A673 (cell line): ENCODE results near the gene PROX2. TPM values are rescaled to one million over a fixed set of nuclear protein-coding genes. Genes with fewer than 3 reads are reported as not detected.
A peak's percentile ranks its signal among the peaks of the same experiment; 100 is the strongest.

Experiments
- BruUV-seq: library from RNA; stranded (reverse); fragments of 400-500 nt; replicated peaks from 2 replicates; lab custom pipeline; 2021; lab: Mats Ljungman, UMichigan
- CTCF ChIA-PET: fragments of 300-600 bp; sonication (Branson Sonifier 250); formaldehyde crosslinking; loops from one replicate; lab custom pipeline; 2022; ENCODE audit warnings: antibody characterized with exemption; lab: Charles Lee
- POLR2A ChIA-PET: fragments of 300-600 bp; sonication (Branson Sonifier 250); formaldehyde crosslinking; loops from one replicate; lab custom pipeline; 2022; ENCODE audit warnings: antibody characterized with exemption; ENCODE audit not compliant: low non-redundant PET; lab: Charles Lee
- DNase-seq: peaks from one replicate; pipeline ENCODE4 v3.0.0-alpha.2; 2015; ENCODE audit warnings: low spot score
- H3K27ac ChIP-seq: fragments of 200-600 bp; sonication (generic); 2 replicates; pipeline ENCODE4 v1.5.1; 2016; ENCODE audit warnings: mixed run types, low read depth, mild to moderate bottlenecking, mixed read lengths, antibody characterized with exemption, low read length; ENCODE audit not compliant: poor library complexity, severe bottlenecking
- H3K27me3 ChIP-seq: fragments of 200-600 bp; sonication (generic); replicated peaks from 2 replicates; pipeline ENCODE4 v1.6.1; 2017; ENCODE audit warnings: mixed run types, low read depth, mild to moderate bottlenecking, mixed read lengths, antibody characterized with exemption, low read length; ENCODE audit not compliant: insufficient read depth, poor library complexity
- H3K36me3 ChIP-seq: fragments of 200-600 bp; sonication (generic); 2 replicates; pipeline ENCODE4 v1.6.1; 2016; ENCODE audit warnings: mixed run types, mild to moderate bottlenecking, mixed read lengths, antibody characterized with exemption, low read length; ENCODE audit not compliant: insufficient read depth, poor library complexity, severe bottlenecking
- H3K4me1 ChIP-seq: fragments of 200-600 bp; sonication (generic); 2 replicates; pipeline ENCODE4 v1.6.1; 2017; ENCODE audit warnings: mixed run types, mild to moderate bottlenecking, mixed read lengths, antibody characterized with exemption, low read length; ENCODE audit not compliant: insufficient read depth, poor library complexity, severe bottlenecking
- H3K4me3 ChIP-seq: fragments of 200-600 bp; sonication (generic); 2 replicates; pipeline ENCODE4 v1.5.1; 2016; ENCODE audit warnings: low read depth, mixed run types, mild to moderate bottlenecking, mixed read lengths, low read length; ENCODE audit not compliant: poor library complexity, severe bottlenecking
- H3K9me3 ChIP-seq: fragments of 200-600 bp; sonication (generic); 2 replicates; pipeline ENCODE4 v1.6.1; 2016; ENCODE audit warnings: mixed run types, low read depth, mild to moderate bottlenecking, mixed read lengths, antibody characterized with exemption, low read length; ENCODE audit not compliant: poor library complexity, severe bottlenecking
- EZH2 ChIP-seq: fragments of 200-600 bp; sonication (generic); IDR thresholded peaks from 2 replicates; pipeline ENCODE4 v1.6.1; 2017; ENCODE audit warnings: borderline replicate concordance, low read depth, mild to moderate bottlenecking, mixed read lengths, antibody characterized with exemption, low read length; ENCODE audit not compliant: poor library complexity, severe bottlenecking
- intact Hi-C: fragments of 100-400 bp; cut with micrococcal nuclease; formaldehyde crosslinking; loops from one replicate; pipeline ENCODE4 v1.10.0; 2022; ENCODE audit not compliant: unreplicated experiment
- total RNA-seq: library from RNA; stranded (reverse); gene quantifications from 2 replicates; pipeline ENCODE4 v1.2.3, GENCODE V29; 2021
- TF ChIP-seq, protein P1 (sequence below): fragments of 300-800, 200-600 bp; sonication (generic); conservative IDR thresholded peaks from 2 replicates; pipeline ENCODE4 v1.5.1; 2017; ENCODE audit warnings: low read depth, mild to moderate bottlenecking, antibody characterized with exemption, low read length, moderate library complexity, mixed read lengths

PROX2 gene
- total RNA-seq, 1 experiment from 2014 or later = not detected

DNA sequence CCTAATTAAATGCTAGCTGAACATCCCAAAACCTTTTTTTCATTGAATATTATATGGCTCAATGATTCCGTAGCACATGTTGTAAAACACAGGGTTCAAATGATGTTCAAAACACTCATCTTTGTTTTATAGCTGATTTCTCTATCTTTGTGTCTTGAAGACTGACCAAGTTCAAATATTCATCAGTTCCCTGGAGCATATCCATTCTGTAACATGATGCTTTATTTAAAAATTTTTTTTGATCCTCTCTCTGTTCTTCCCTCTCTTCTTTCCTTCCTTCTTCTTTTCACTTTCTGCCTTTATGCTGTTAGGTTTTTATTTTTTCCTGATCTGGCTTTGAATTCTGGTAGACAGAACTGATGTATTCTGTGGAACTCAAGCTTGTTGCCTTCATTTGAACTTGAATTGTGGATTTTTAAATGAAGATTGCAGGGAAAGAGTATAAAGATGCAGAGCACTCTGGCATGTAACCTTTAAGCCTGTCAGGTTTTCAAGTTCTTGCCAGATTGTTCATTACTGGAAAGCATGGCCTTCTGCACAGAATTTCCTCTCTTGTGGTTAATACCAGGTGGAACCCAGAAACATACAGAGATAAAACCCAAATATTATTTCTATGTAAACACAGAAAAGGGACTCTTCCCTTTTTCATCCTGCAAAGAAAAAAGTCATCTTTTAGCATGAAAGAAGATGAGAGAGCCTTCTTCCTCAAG lies 39.5 kb downstream of the PROX2 start:
- no peak overlapping the region for H3K27ac ChIP-seq
- H3K4me1 ChIP-seq = no peaks in the 10 kb centered on the region
- no peak overlapping the region for H3K4me3 ChIP-seq
- ChIA-PET POLR2A (interaction anchor here (0.6 kb wide), 1 partner anchor 343 kb away, joined by 4 read pairs; the partner anchor contains the start of gene NPC2), CTCF (no interaction called here)
- intact Hi-C loops = no loop called here
- TF ChIP-seq EZH2 = no peak
- TF ChIP-seq, protein P1, sequence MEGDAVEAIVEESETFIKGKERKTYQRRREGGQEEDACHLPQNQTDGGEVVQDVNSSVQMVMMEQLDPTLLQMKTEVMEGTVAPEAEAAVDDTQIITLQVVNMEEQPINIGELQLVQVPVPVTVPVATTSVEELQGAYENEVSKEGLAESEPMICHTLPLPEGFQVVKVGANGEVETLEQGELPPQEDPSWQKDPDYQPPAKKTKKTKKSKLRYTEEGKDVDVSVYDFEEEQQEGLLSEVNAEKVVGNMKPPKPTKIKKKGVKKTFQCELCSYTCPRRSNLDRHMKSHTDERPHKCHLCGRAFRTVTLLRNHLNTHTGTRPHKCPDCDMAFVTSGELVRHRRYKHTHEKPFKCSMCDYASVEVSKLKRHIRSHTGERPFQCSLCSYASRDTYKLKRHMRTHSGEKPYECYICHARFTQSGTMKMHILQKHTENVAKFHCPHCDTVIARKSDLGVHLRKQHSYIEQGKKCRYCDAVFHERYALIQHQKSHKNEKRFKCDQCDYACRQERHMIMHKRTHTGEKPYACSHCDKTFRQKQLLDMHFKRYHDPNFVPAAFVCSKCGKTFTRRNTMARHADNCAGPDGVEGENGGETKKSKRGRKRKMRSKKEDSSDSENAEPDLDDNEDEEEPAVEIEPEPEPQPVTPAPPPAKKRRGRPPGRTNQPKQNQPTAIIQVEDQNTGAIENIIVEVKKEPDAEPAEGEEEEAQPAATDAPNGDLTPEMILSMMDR = no peak
- no TSS peak for BruUV-seq
- no peak for DNase-seq
- peaks cover 15% of the 10 kb centered on the region for H3K36me3 ChIP-seq
- no peaks in the 10 kb centered on the region for H3K27me3 ChIP-seq
- no peaks in the 10 kb centered on the region for H3K9me3 ChIP-seq

- Histone ChIP-seq H3K27ac (no peak overlapping the region), H3K4me1 (no peaks in the 10 kb centered on the region), H3K9me3 (no peaks in the 10 kb centered on the region), H3K27me3 (no peaks in the 10 kb centered on the region), H3K4me3 (no peak overlapping the region), H3K36me3 (peaks cover 20% of the 10 kb centered on the region)
- ChIA-PET POLR2A (no interaction called here), CTCF (no interaction called here)
- TF ChIP-seq EZH2 = no peak
- TF ChIP-seq, protein P1 = no peak
- DNase-seq = no peak
- intact Hi-C loops = no loop called here
- TSS peak; percentile 14 for BruUV-seq
Measured at GRCh38 chr14:74835645-74836250, 40.2 kb downstream of the PROX2 start.

DNA sequence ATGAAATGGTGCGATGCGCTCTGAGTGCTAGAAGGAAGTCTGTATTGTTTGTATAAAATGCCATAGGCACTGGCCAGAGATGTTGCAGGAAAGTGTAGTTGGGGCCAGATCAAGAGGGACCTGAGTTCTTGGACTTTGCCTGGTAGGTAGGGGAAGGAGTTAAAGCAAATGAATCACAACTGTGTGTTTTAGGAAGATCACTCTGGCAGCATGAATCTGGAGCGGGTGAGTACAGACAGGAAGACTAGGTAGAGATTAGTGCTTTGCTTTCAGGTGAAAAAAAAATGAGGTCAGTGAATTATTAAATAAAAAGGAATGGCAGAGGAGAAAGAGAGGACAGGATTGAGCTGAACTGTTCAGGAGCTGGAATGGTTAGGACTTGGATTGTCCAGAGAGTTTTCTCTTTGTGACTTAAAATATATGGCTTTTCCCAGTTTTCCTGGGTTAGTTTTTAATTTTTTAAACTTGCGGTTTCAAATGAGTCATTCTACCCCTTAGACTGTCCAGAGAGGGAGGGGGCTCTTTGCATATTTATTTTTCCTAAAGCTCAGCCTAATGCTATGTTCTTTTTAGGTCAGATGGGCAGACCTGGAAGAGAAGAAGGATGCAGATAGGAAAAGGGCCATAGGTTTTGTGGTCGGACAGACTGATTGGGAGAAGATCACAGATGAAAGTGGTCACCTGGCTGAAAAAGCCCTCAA lies 41.1 kb downstream of the PROX2 start:
- CTCF ChIA-PET = no interaction called here
- no peak overlapping the region for H3K27ac ChIP-seq
- intact Hi-C loops = no loop called here

More for the DNA sequence above, 41.1 kb downstream of the PROX2 start:
- Histone ChIP-seq H3K27me3 (no peaks in the 10 kb centered on the region), H3K9me3 (no peaks in the 10 kb centered on the region), H3K36me3 (peaks cover 29% of the 10 kb centered on the region), H3K4me1 (no peaks in the 10 kb centered on the region), H3K4me3 (no peak overlapping the region)
- no peak for TF ChIP-seq EZH2
- POLR2A ChIA-PET = no interaction called here
- BruUV-seq = no TSS peak
- no peak for DNase-seq
